H1 (cell line): ENCODE measurements around the gene KCTD12. TPM values are rescaled to one million over a fixed set of nuclear protein-coding genes. Genes with fewer than 3 reads are reported as not detected.

Experiments used
- CTCF ChIA-PET: fragments of 300-600 bp; sonication (Branson Sonifier 250); formaldehyde crosslinking; loops from one replicate; lab custom pipeline; 2021; ENCODE audit not compliant: partially characterized antibody; lab: Charles Lee
- POLR2A ChIA-PET: fragments of 300-600 bp; sonication (Branson Sonifier 250); formaldehyde crosslinking; loops from one replicate; lab custom pipeline; 2021; ENCODE audit warnings: inconsistent platforms; ENCODE audit not compliant: partially characterized antibody; lab: Charles Lee
- DNase-seq, 2 experiments: peaks; one replicate each; pipeline versions ENCODE4 v3.0.0 to v3.0.0-alpha.2; 2010 to 2022; ENCODE audit warnings: low spot score in 2 of 2, low read depth in 1 of 2, mixed read lengths in 1 of 2
- FAIRE-seq: peaks from 2 replicates; lab custom pipeline; 2011; peaks lifted over from hg19 to GRCh38; lab: Jason Lieb, UNC
- H2AFZ ChIP-seq: 2 replicates; pipeline ENCODE4 v1.8.1; 2012; ENCODE audit warnings: low read length, inconsistent platforms
- H2AK5ac ChIP-seq: 2 replicates; pipeline ENCODE4 v1.6.1; 2013; ENCODE audit warnings: low read depth, low read length
- H2BK120ac ChIP-seq: replicated peaks from 2 replicates; pipeline ENCODE3; 2013; ENCODE audit warnings: low read depth, low read length, inconsistent platforms
- H2BK12ac ChIP-seq: 2 replicates; pipeline ENCODE4 v1.6.1; 2013; ENCODE audit warnings: low read depth, low read length
- H2BK15ac ChIP-seq: 2 replicates; pipeline ENCODE4 v1.6.1; 2013; ENCODE audit warnings: low read length
- H2BK20ac ChIP-seq: 2 replicates; pipeline ENCODE4 v1.6.1; 2013; ENCODE audit warnings: low read length
- H2BK5ac ChIP-seq: 2 replicates; pipeline ENCODE4 v1.6.1; 2013; ENCODE audit warnings: low read depth, low read length
- H3K14ac ChIP-seq: 2 replicates; pipeline ENCODE4 v1.6.1; 2013; ENCODE audit warnings: inconsistent platforms; ENCODE audit not compliant: insufficient read length
- H3K18ac ChIP-seq: 2 replicates; pipeline ENCODE4 v1.6.1; 2013; ENCODE audit warnings: low read length; ENCODE audit errors: extremely low read depth
- H3K23ac ChIP-seq: 2 replicates; pipeline ENCODE4 v1.6.1; 2013; ENCODE audit warnings: inconsistent platforms; ENCODE audit not compliant: insufficient read length
- H3K23me2 ChIP-seq: 2 replicates; pipeline ENCODE4 v1.6.1; 2013; ENCODE audit warnings: low read depth, low read length
- H3K27ac ChIP-seq: 2 replicates; pipeline ENCODE4 v1.6.1; 2011; ENCODE audit warnings: low read depth, low read length, inconsistent platforms
- H3K27me3 ChIP-seq, 4 experiments: replicated peaks in 1 of 4; 1 replicate in 1 of 4; 2 replicates in 3 of 4; pipeline versions ENCODE4 v1.6.1 to v1.8.1; 2011 to 2013; ENCODE audit warnings: low read length in 3 of 4, mild to moderate bottlenecking in 3 of 4, inconsistent platforms in 2 of 4, mixed read lengths in 2 of 4, moderate library complexity in 1 of 4; ENCODE audit not compliant: control insufficient read depth in 3 of 4, insufficient read depth in 3 of 4; ENCODE audit errors: extremely low read depth in 1 of 4
- H3K36me3 ChIP-seq, 4 experiments: 2 replicates each; pipeline versions ENCODE4 v1.6.1 to v1.8.1; 2011 to 2013; ENCODE audit warnings: mild to moderate bottlenecking in 4 of 4, low read length in 3 of 4, moderate library complexity in 2 of 4, control low read depth in 1 of 4, inconsistent platforms in 1 of 4; ENCODE audit not compliant: insufficient read depth in 4 of 4, control insufficient read depth in 2 of 4
- H3K4ac ChIP-seq: replicated peaks from 2 replicates; pipeline ENCODE3; 2013; ENCODE audit warnings: low read length, low read depth, mixed read lengths, inconsistent platforms; ENCODE audit not compliant: insufficient read length
- H3K4me1 ChIP-seq, 4 experiments: replicated peaks in 1 of 4; 1 replicate in 1 of 4; 2 replicates in 3 of 4; pipeline versions ENCODE4 v1.6.1 to v1.8.1; 2011 to 2013; ENCODE audit warnings: low read length in 3 of 4, inconsistent platforms in 2 of 4, mixed read lengths in 1 of 4; ENCODE audit not compliant: insufficient read depth in 4 of 4, control insufficient read depth in 3 of 4
- H3K4me2 ChIP-seq, 2 experiments: 2 replicates each; pipeline versions ENCODE4 v1.6.1 to v1.8.1; 2011 to 2013; ENCODE audit warnings: low read depth in 2 of 2, low read length in 2 of 2, control low read depth in 1 of 2, inconsistent platforms in 1 of 2, mild to moderate bottlenecking in 1 of 2; ENCODE audit not compliant: insufficient read depth in 1 of 2
- H3K4me3 ChIP-seq, 4 experiments: fragments of 200-600, 300-600 bp in 1 of 4; sonication (generic), shearing (Covaris generic), sonication (Bioruptor Twin) in 1 of 4; 2 replicates each; pipeline versions ENCODE4 v1.5.1 to v1.8.1; 2011 to 2016; ENCODE audit warnings: low read length in 4 of 4, low read depth in 3 of 4, control low read depth in 2 of 4, inconsistent platforms in 2 of 4, mild to moderate bottlenecking in 2 of 4, mixed read lengths in 1 of 4, moderate library complexity in 1 of 4; ENCODE audit not compliant: insufficient read depth in 2 of 4; ENCODE audit errors: extremely low read depth in 1 of 4
- H3K56ac ChIP-seq: replicated peaks from 2 replicates; pipeline ENCODE3; 2013; ENCODE audit warnings: low read depth, mild to moderate bottlenecking, mixed read lengths, low read length, inconsistent platforms; ENCODE audit not compliant: insufficient read length
- H3K79me1 ChIP-seq: 2 replicates; pipeline ENCODE4 v1.6.1; 2013; ENCODE audit warnings: low read depth, low read length, control low read depth
- H3K79me2 ChIP-seq, 2 experiments: 2 replicates each; pipeline versions ENCODE4 v1.6.1 to v1.8.1; 2012 to 2013; ENCODE audit warnings: low read length in 2 of 2, mild to moderate bottlenecking in 2 of 2, inconsistent platforms in 1 of 2; ENCODE audit not compliant: insufficient read depth in 2 of 2, control insufficient read depth in 1 of 2
- H3K9ac ChIP-seq, 4 experiments: replicated peaks in 1 of 4; 1 replicate in 1 of 4; 2 replicates in 3 of 4; pipeline versions ENCODE4 v1.6.1 to v1.8.1; 2011 to 2013; ENCODE audit warnings: low read depth in 3 of 4, low read length in 3 of 4, control low read depth in 2 of 4, mild to moderate bottlenecking in 2 of 4, moderate library complexity in 2 of 4, inconsistent platforms in 1 of 4; ENCODE audit errors: extremely low read depth in 1 of 4
- H3K9me3 ChIP-seq, 2 experiments: 2 replicates each; pipeline versions ENCODE4 v1.6.1 to v1.8.1; 2012 to 2013; ENCODE audit warnings: mild to moderate bottlenecking in 2 of 2, moderate library complexity in 2 of 2, control low read depth in 1 of 2, inconsistent platforms in 1 of 2, low read depth in 1 of 2, low read length in 1 of 2, mixed read lengths in 1 of 2; ENCODE audit not compliant: insufficient read depth in 2 of 2
- H4K20me1 ChIP-seq, 2 experiments: replicated peaks in 1 of 2; 2 replicates each; pipeline versions ENCODE3 to v1.8.1; 2011 to 2013; ENCODE audit warnings: inconsistent platforms in 2 of 2, low read length in 2 of 2, mild to moderate bottlenecking in 1 of 2; ENCODE audit not compliant: insufficient read depth in 2 of 2, control insufficient read depth in 1 of 2
- H4K5ac ChIP-seq: 2 replicates; pipeline ENCODE4 v1.6.1; 2013; ENCODE audit warnings: low read length, low read depth, mixed read lengths, inconsistent platforms; ENCODE audit not compliant: insufficient read length
- H4K8ac ChIP-seq: 2 replicates; pipeline ENCODE4 v1.8.0; 2013; ENCODE audit warnings: mild to moderate bottlenecking, moderate library complexity, low read length, inconsistent platforms; ENCODE audit not compliant: insufficient read depth; ENCODE audit errors: extremely low read depth
- H4K91ac ChIP-seq: replicated peaks from 2 replicates; pipeline ENCODE3; 2013; ENCODE audit warnings: low read length, mixed read lengths, inconsistent platforms; ENCODE audit not compliant: insufficient read length
- ATF3 ChIP-seq: IDR thresholded peaks from 2 replicates; pipeline ENCODE4 v1.6.1; 2011; ENCODE audit warnings: low read depth, mild to moderate bottlenecking, low read length; ENCODE audit not compliant: insufficient read depth
- BRCA1 ChIP-seq: IDR thresholded peaks from 2 replicates; pipeline ENCODE4 v1.6.1; 2012; ENCODE audit warnings: low read depth, low read length, improper control_type of control experiment
- CBX5 ChIP-seq: fragments of 300-800, 300-1000 bp; sonication (generic); IDR thresholded peaks from 2 replicates; pipeline ENCODE4 v1.7.1; 2016; ENCODE audit warnings: antibody characterized with exemption, low read length, low read depth
- CTBP2 ChIP-seq: IDR thresholded peaks from 2 replicates; pipeline ENCODE4 v1.7.0; 2011; ENCODE audit warnings: borderline replicate concordance, mild to moderate bottlenecking, moderate library complexity, mixed read lengths, low read length; ENCODE audit not compliant: insufficient read depth, insufficient read length
- JUN ChIP-seq: IDR thresholded peaks from 2 replicates; pipeline ENCODE4 v1.6.1; 2011; ENCODE audit warnings: low read depth, mild to moderate bottlenecking, improper control_type of control experiment, low read length
- KDM4A ChIP-seq: IDR thresholded peaks from one replicate; pipeline ENCODE4 v1.7.1; 2012; ENCODE audit warnings: low read depth, mild to moderate bottlenecking, moderate library complexity, low read length, inconsistent platforms; ENCODE audit not compliant: severe bottlenecking
- PHF8 ChIP-seq: fragments of 200-600 bp; sonication (generic); conservative IDR thresholded peaks from 2 replicates; pipeline ENCODE4 v1.7.1; 2012; ENCODE audit warnings: low read depth, mild to moderate bottlenecking, inconsistent platforms, low read length, moderate library complexity
- POLR2AphosphoS5 ChIP-seq: IDR thresholded peaks from 2 replicates; pipeline ENCODE4 v1.6.1; 2011; ENCODE audit warnings: low read depth, low read length
- RAD21 ChIP-seq, 2 experiments: IDR thresholded peaks in 1 of 2; conservative IDR thresholded peaks in 1 of 2; 2 replicates each; pipeline ENCODE4 v1.6.1; 2011; ENCODE audit warnings: low read depth in 2 of 2, low read length in 2 of 2, improper control_type of control experiment in 1 of 2, inconsistent platforms in 1 of 2, mild to moderate bottlenecking in 1 of 2, moderate library complexity in 1 of 2
- SP2 ChIP-seq: IDR thresholded peaks from 2 replicates; pipeline ENCODE4 v1.6.1; 2012; ENCODE audit warnings: mild to moderate bottlenecking, low read length, inconsistent platforms
- SRF ChIP-seq: IDR thresholded peaks from 2 replicates; pipeline ENCODE4 v1.6.1; 2011; ENCODE audit warnings: mild to moderate bottlenecking, low read depth, low read length, moderate library complexity
- SUZ12 ChIP-seq: fragments of 200-600 bp; sonication (generic); IDR thresholded peaks from 2 replicates; pipeline ENCODE4 v1.6.1; 2012; ENCODE audit warnings: mild to moderate bottlenecking, inconsistent platforms, low read length, moderate library complexity, mixed read lengths
- TAF1 ChIP-seq: IDR thresholded peaks from 2 replicates; pipeline ENCODE4 v1.6.1; 2011; ENCODE audit warnings: mild to moderate bottlenecking, low read depth, low read length
- WGBS, 2 experiments: shearing (Covaris generic) in 1 of 2; methylation state at CpG; one replicate each; pipeline versions ENCODE4 v1.1.6 to v1.1.7; 2013 to 2015; ENCODE audit warnings: low lambda C conversion rate in 2 of 2, mixed read lengths in 2 of 2, inconsistent platforms in 1 of 2, low coverage in 1 of 2, missing lambda C conversion rate in 1 of 2; ENCODE audit not compliant: insufficient replicate concordance in 2 of 2, insufficient coverage in 1 of 2, insufficient read length in 1 of 2; ENCODE audit errors: extremely low coverage in 1 of 2, missing lambda C conversion rate in 1 of 2; 5-methylcytosine and 5-hydroxymethylcytosine counted together
- polyA plus RNA-seq, 7 experiments: library from polyadenylated mRNA; depleted of rRNA in 3 of 7; stranded (reverse) in 5 of 7; unstranded in 2 of 7; fragments of >200 nt in 5 of 7; fragments of 200-250 nt in 2 of 7; gene quantifications; 1 replicate in 5 of 7; 2 replicates in 1 of 7; 4 replicates in 1 of 7; pipeline versions ENCODE4 v1.2.1 to v1.2.3, GENCODE V29; 2011 to 2013; ENCODE audit warnings: missing spikeins in 2 of 7, mixed read lengths in 2 of 7
- total RNA-seq: library from RNA; stranded (reverse); fragmentation: NEBNext Ultra II Directional; extraction: Animal tissue kit (Norgen Biotek cat#: 25700); gene quantifications from 2 replicates; pipeline ENCODE4 v1.2.1, GENCODE V29; 2021

Gene KCTD12
- total and polyA plus RNA-seq, 2 of the 8 experiments (the other 6 are each of a cell fraction or from before 2014, with no cell fraction given), result 2.5 to 9.6 TPM

- H3K4ac ChIP-seq, result no peak overlapping the region
- H4K91ac ChIP-seq, result no peak overlapping the region
- DNase-seq (no peak), FAIRE-seq (no peak)
- H3K9me3 ChIP-seq, result no peaks in the 10 kb centered on the region
- H4K20me1 ChIP-seq, result no peaks in the 10 kb centered on the region
- H3K4me3 ChIP-seq, result no peak overlapping the region
- ChIA-PET CTCF (interaction anchor here (1.4 kb wide), 1 partner anchor 10 kb away, joined by 3 read pairs; no protein-coding TSS in a partner anchor), POLR2A (no interaction called here)
- no peak overlapping the region for H2BK15ac ChIP-seq
- H3K23me2 ChIP-seq, result peaks cover 3% of the 10 kb centered on the region; the same call in 1 of the 2 replicates
- H3K36me3 ChIP-seq, result no peaks in the 10 kb centered on the region
- no peak overlapping the region for H2BK12ac ChIP-seq
- no peaks in the 10 kb centered on the region for H3K79me2 ChIP-seq
- H3K18ac ChIP-seq, result no peak overlapping the region
- H3K9ac ChIP-seq, result no peak overlapping the region
- H3K4me1 ChIP-seq, result no peaks in the 10 kb centered on the region
- H3K23ac ChIP-seq, result no peak overlapping the region
- no peak overlapping the region for H2AFZ ChIP-seq
- no peak overlapping the region for H2BK120ac ChIP-seq
- no peak overlapping the region for H2AK5ac ChIP-seq
- WGBS, 2 experiments, result 90% methylated on average over 3 of the region's 3 CpGs; no CpG with 5 or more reads in 1 of the 2 experiments
- no peaks in the 10 kb centered on the region for H3K27me3 ChIP-seq
- no peak overlapping the region for H2BK20ac ChIP-seq
- H3K56ac ChIP-seq, result no peak overlapping the region
- no peak overlapping the region for H4K8ac ChIP-seq
- no peak overlapping the region for H4K5ac ChIP-seq
- H2BK5ac ChIP-seq, result no peak overlapping the region
- H3K79me1 ChIP-seq, result no peaks in the 10 kb centered on the region
- H3K14ac ChIP-seq, result no peak overlapping the region
- H3K27ac ChIP-seq, result no peak overlapping the region
- no peak overlapping the region for H3K4me2 ChIP-seq
- TF ChIP-seq SP2 (no peak), SUZ12 (no peak), SRF (no peak), TAF1 (no peak), ATF3 (no peak), POLR2AphosphoS5 (no peak), JUN (no peak), RAD21 (IDR thresholded peaks at IDR 0.05 in 1 of 2, conservative IDR thresholded peaks at IDR 0.05 in 1 of 2; ENCODE audit: low read depth in 2 of 2, low read length in 2 of 2) (no peak), PHF8 (no peak), KDM4A (no peak), BRCA1 (no peak), CBX5 (no peak), CTBP2 (no peak)
Measured at GRCh38 chr13:76912476-76912875, 26.3 kb upstream of the KCTD12 start.
